Endothelial cell of umbilical vein (primary cell): ENCODE results near the gene LRRN4. TPM values are rescaled to one million over a fixed set of nuclear protein-coding genes. Genes with fewer than 3 reads are reported as not detected.

Experiments used
- BruUV-seq: library from RNA; stranded (reverse); fragments of 400-500 nt; replicated peaks from 2 replicates; lab custom pipeline; 2021; lab: Mats Ljungman, UMichigan
- CTCF ChIA-PET: fragments of 300-600, 350-600 bp; sonication (Branson Sonifier 250); formaldehyde crosslinking; loops from one replicate; lab custom pipeline; 2021; ENCODE audit warnings: antibody characterized with exemption, inconsistent platforms; lab: Charles Lee
- POLR2A ChIA-PET: fragments of 300-600, 350-600 bp; sonication (Branson Sonifier 250); formaldehyde crosslinking; loops from one replicate; lab custom pipeline; 2021; ENCODE audit warnings: antibody characterized with exemption, inconsistent platforms; lab: Charles Lee
- DNase-seq: peaks from one replicate; pipeline ENCODE4 v3.0.0-alpha.2; 2011; ENCODE audit warnings: low read depth, low spot score
- FAIRE-seq: peaks from 2 replicates; lab custom pipeline; 2011; peaks lifted over from hg19 to GRCh38; lab: Jason Lieb, UNC
- H2AFZ ChIP-seq: 2 replicates; pipeline ENCODE4 v1.6.0; 2012; ENCODE audit warnings: low read depth, low read length, control low read depth, inconsistent platforms
- H3K27ac ChIP-seq: 2 replicates; pipeline ENCODE4 v1.5.1; 2011; ENCODE audit warnings: low read depth, mild to moderate bottlenecking, control low read depth, low read length, moderate library complexity; ENCODE audit not compliant: insufficient read depth
- H3K27me3 ChIP-seq, 2 experiments: 2 replicates each; pipeline versions ENCODE4 v1.6.0 to v1.6.1; 2011; ENCODE audit warnings: low read length in 2 of 2, mixed read lengths in 1 of 2; ENCODE audit not compliant: control insufficient read depth in 2 of 2, insufficient read depth in 2 of 2
- H3K36me3 ChIP-seq, 2 experiments: 2 replicates in 1 of 2; 3 replicates in 1 of 2; pipeline ENCODE4 v1.5.1; 2011; ENCODE audit warnings: low read length in 2 of 2, mild to moderate bottlenecking in 1 of 2, moderate library complexity in 1 of 2; ENCODE audit not compliant: control insufficient read depth in 2 of 2, insufficient read depth in 2 of 2; ENCODE audit errors: extremely low read depth in 1 of 2
- H3K4me1 ChIP-seq: 3 replicates; pipeline ENCODE4 v1.5.1; 2011; ENCODE audit warnings: mild to moderate bottlenecking, low read length; ENCODE audit not compliant: control insufficient read depth, insufficient read depth; ENCODE audit errors: extremely low read depth
- H3K4me2 ChIP-seq: 2 replicates; pipeline ENCODE4 v1.6.1; 2011; ENCODE audit warnings: low read length, control low read depth, mixed read lengths; ENCODE audit not compliant: insufficient read depth
- H3K4me3 ChIP-seq, 3 experiments: fragments of 200-600 bp in 1 of 3; sonication (generic), shearing (Covaris generic) in 1 of 3; replicated peaks in 1 of 3; 2 replicates each; pipeline ENCODE4 v1.5.1; 2011 to 2016; ENCODE audit warnings: control low read depth in 3 of 3, low read length in 3 of 3, mild to moderate bottlenecking in 2 of 3, inconsistent platforms in 1 of 3, low read depth in 1 of 3, moderate library complexity in 1 of 3; ENCODE audit not compliant: insufficient read depth in 1 of 3
- H3K79me2 ChIP-seq: 2 replicates; pipeline ENCODE4 v1.6.0; 2012; ENCODE audit warnings: low read length, inconsistent platforms; ENCODE audit not compliant: control insufficient read depth, insufficient read depth
- H3K9ac ChIP-seq: replicated peaks from 2 replicates; pipeline ENCODE3; 2011; ENCODE audit warnings: low read length, control low read depth; ENCODE audit not compliant: insufficient read depth; ENCODE audit errors: extremely low read depth
- H3K9me1 ChIP-seq: replicated peaks from 3 replicates; pipeline ENCODE4 v1.6.0; 2011; ENCODE audit warnings: mild to moderate bottlenecking, low read length; ENCODE audit not compliant: control insufficient read depth, insufficient read depth; ENCODE audit errors: extremely low read depth
- H3K9me3 ChIP-seq: replicated peaks from 2 replicates; pipeline ENCODE4 v1.5.1; 2012; ENCODE audit warnings: low read length, inconsistent platforms; ENCODE audit not compliant: control insufficient read depth, insufficient read depth
- H4K20me1 ChIP-seq: replicated peaks from 2 replicates; pipeline ENCODE3; 2011; ENCODE audit warnings: mild to moderate bottlenecking, low read length; ENCODE audit not compliant: control insufficient read depth, insufficient read depth; ENCODE audit errors: extremely low read depth
- EZH2 ChIP-seq: IDR thresholded peaks from 2 replicates; pipeline ENCODE4 v1.6.1; 2012; ENCODE audit warnings: borderline replicate concordance, low read depth, mild to moderate bottlenecking, moderate library complexity, low read length, inconsistent platforms; ENCODE audit not compliant: severe bottlenecking
- FOS ChIP-seq: IDR thresholded peaks from 2 replicates; pipeline ENCODE4 v1.6.1; 2011; ENCODE audit warnings: mild to moderate bottlenecking, low read length, moderate library complexity, borderline replicate concordance; ENCODE audit not compliant: insufficient read depth
- GATA2 ChIP-seq: IDR thresholded peaks from 2 replicates; pipeline ENCODE4 v1.7.0; 2011; ENCODE audit warnings: low read depth, mild to moderate bottlenecking, moderate library complexity, mixed read lengths, low read length; ENCODE audit not compliant: insufficient read length, insufficient read depth
- JUN ChIP-seq: IDR thresholded peaks from 2 replicates; pipeline ENCODE4 v1.6.1; 2011; ENCODE audit warnings: borderline replicate concordance, low read depth; ENCODE audit not compliant: insufficient read length, insufficient read depth
- MYC ChIP-seq: IDR thresholded peaks from one replicate; pipeline ENCODE4 v1.6.1; 2011; ENCODE audit warnings: mild to moderate bottlenecking, low read depth, low read length
- POLR2A ChIP-seq: IDR thresholded peaks from 2 replicates; pipeline ENCODE4 v1.6.1; 2012; ENCODE audit warnings: low read depth, mild to moderate bottlenecking, control low read depth, low read length
- POLR2AphosphoS5 ChIP-seq: IDR thresholded peaks from 2 replicates; pipeline ENCODE4 v1.6.1; 2012; ENCODE audit warnings: low read depth, mild to moderate bottlenecking, control low read depth, low read length, moderate library complexity; ENCODE audit not compliant: insufficient read depth
- dilution Hi-C: fragments of 300-500 bp; cut with MboI; formaldehyde crosslinking; loops from one replicate; pipeline ENCODE4 v1.15.0; 2019; ENCODE audit warnings: low sequenced_read_pairs; ENCODE audit not compliant: extremely low pct_ligation_motif_present
- intact Hi-C: fragments of 100-400 bp; cut with micrococcal nuclease; formaldehyde crosslinking; loops from one replicate; pipeline ENCODE4 v1.10.0; 2022
- polyA plus RNA-seq, 4 experiments: library from polyadenylated mRNA; depleted of rRNA in 3 of 4; stranded (reverse) in 3 of 4; unstranded in 1 of 4; fragments of >200 nt; gene quantifications; 2 replicates each; pipeline versions ENCODE4 v1.2.1 to v1.2.3, GENCODE V29; 2011 to 2012; ENCODE audit warnings: missing spikeins in 1 of 4
- total RNA-seq: library from RNA; stranded (reverse); gene quantifications from 2 replicates; pipeline ENCODE4 v1.2.3, GENCODE V29; 2021
- TF ChIP-seq, protein P1 (sequence below): IDR thresholded peaks from 2 replicates; pipeline ENCODE4 v1.6.1; 2011; ENCODE audit not compliant: insufficient read depth, insufficient read length
- TF ChIP-seq, protein P2 (sequence below), 2 donors: IDR thresholded peaks; 1 replicate in 1 of 2; 2 replicates in 1 of 2; pipeline ENCODE4 v1.5.1; 2011; ENCODE audit warnings: low read length in 2 of 2, mild to moderate bottlenecking in 2 of 2, moderate library complexity in 2 of 2, control low read depth in 1 of 2, inconsistent platforms in 1 of 2, low read depth in 1 of 2; ENCODE audit not compliant: insufficient read depth in 1 of 2; ENCODE audit errors: extremely low read depth in 1 of 2

Gene LRRN4
- total and polyA plus RNA-seq, 2 donors (not counting 3 experiments of a cell fraction or from before 2014, with no cell fraction given): not detected

DNA sequence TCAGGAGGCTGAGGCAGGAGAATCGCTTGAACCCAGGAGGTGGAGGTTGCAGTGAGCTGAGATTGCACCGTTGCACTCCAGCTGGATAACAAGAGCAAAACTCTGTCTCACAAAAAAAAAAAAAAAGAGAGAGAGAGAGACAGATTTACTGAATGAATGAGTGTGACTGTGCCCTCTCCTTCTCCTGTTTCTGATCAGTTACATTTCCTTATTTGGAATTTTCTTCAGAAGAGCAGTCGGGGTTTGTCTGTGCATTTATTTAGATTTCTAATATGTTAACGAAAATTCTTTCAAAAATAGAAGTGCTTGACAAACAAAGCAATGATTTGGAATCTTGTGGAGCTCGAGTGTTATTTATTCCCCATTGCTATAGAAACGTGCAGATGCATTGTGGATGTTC, 6.4 kb upstream of the LRRN4 start:
- Histone ChIP-seq H3K9ac (no peak overlapping the region), H4K20me1 (no peaks in the 10 kb centered on the region), H3K27me3 (peaks cover 0 to 1% of the 10 kb centered on the region in 2 experiments), H2AFZ (no peak overlapping the region), H3K4me1 (no peaks in the 10 kb centered on the region), H3K4me3 (no peak overlapping the region), H3K27ac (no peak overlapping the region), H3K79me2 (no peaks in the 10 kb centered on the region), H3K9me3 (no peaks in the 10 kb centered on the region), H3K4me2 (no peak overlapping the region), H3K9me1 (no peaks in the 10 kb centered on the region), H3K36me3 (no peaks in the 10 kb centered on the region)
- no peak for FAIRE-seq
- no peak for DNase-seq
- dilution Hi-C loops: no loop called here
- TF ChIP-seq, protein P1, sequence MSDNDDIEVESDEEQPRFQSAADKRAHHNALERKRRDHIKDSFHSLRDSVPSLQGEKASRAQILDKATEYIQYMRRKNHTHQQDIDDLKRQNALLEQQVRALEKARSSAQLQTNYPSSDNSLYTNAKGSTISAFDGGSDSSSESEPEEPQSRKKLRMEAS: no peak
- TF ChIP-seq EZH2 (no peak), GATA2 (no peak), MYC (no peak), POLR2A (no peak), FOS (no peak), POLR2AphosphoS5 (no peak), JUN (no peak)
- TF ChIP-seq, protein P2, sequence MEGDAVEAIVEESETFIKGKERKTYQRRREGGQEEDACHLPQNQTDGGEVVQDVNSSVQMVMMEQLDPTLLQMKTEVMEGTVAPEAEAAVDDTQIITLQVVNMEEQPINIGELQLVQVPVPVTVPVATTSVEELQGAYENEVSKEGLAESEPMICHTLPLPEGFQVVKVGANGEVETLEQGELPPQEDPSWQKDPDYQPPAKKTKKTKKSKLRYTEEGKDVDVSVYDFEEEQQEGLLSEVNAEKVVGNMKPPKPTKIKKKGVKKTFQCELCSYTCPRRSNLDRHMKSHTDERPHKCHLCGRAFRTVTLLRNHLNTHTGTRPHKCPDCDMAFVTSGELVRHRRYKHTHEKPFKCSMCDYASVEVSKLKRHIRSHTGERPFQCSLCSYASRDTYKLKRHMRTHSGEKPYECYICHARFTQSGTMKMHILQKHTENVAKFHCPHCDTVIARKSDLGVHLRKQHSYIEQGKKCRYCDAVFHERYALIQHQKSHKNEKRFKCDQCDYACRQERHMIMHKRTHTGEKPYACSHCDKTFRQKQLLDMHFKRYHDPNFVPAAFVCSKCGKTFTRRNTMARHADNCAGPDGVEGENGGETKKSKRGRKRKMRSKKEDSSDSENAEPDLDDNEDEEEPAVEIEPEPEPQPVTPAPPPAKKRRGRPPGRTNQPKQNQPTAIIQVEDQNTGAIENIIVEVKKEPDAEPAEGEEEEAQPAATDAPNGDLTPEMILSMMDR (IDR thresholded peaks at IDR 0.05; ENCODE audit: extremely low read depth in 1 of 2, insufficient read depth in 1 of 2, low read depth in 1 of 2, low read length in 2 of 2): no peak
- ChIA-PET POLR2A (no interaction called here), CTCF (no interaction called here)
- no TSS peak for BruUV-seq
- intact Hi-C loops: no loop called here
